Endodermal cell (in vitro differentiated cells): Measurements from ENCODE around the gene TFF1. TPM values are rescaled to one million over a fixed set of nuclear protein-coding genes. Genes with fewer than 3 reads are reported as not detected.

Source experiments
- DNase-seq: peaks from one replicate; pipeline ENCODE4 v3.0.0-alpha.2; 2017
- H3K27ac ChIP-seq: 2 replicates; pipeline ENCODE4 v1.5.1; 2013; ENCODE audit warnings: mild to moderate bottlenecking, low read depth, low read length, moderate library complexity
- H3K27me3 ChIP-seq: 2 replicates; pipeline ENCODE4 v1.6.1; 2013; ENCODE audit warnings: mild to moderate bottlenecking, low read length, moderate library complexity; ENCODE audit not compliant: insufficient read depth, control insufficient read depth, poor library complexity, severe bottlenecking
- H3K36me3 ChIP-seq: 2 replicates; pipeline ENCODE4 v1.7.0; 2013; ENCODE audit warnings: mild to moderate bottlenecking, low read length, moderate library complexity; ENCODE audit not compliant: control insufficient read depth, insufficient read depth
- H3K4me1 ChIP-seq: one replicate; pipeline ENCODE4 v1.7.0; 2013; ENCODE audit warnings: low read length; ENCODE audit not compliant: control insufficient read depth, insufficient read depth
- H3K4me3 ChIP-seq: 2 replicates; pipeline ENCODE4 v1.5.1; 2013; ENCODE audit warnings: mild to moderate bottlenecking, low read length, moderate library complexity
- H3K9ac ChIP-seq: 2 replicates; pipeline ENCODE4 v1.6.1; 2013; ENCODE audit warnings: mild to moderate bottlenecking, low read length, moderate library complexity; ENCODE audit not compliant: poor library complexity, severe bottlenecking; ENCODE audit errors: extremely low read depth
- H3K9me3 ChIP-seq: 2 replicates; pipeline ENCODE4 v1.6.1; 2013; ENCODE audit warnings: mild to moderate bottlenecking, low read length, moderate library complexity; ENCODE audit not compliant: control insufficient read depth
- H3K27ac Mint-ChIP-seq: 2 replicates; pipeline ENCODE4 v1.8.0; 2020; ENCODE audit warnings: mixed read lengths
- H3K27me3 Mint-ChIP-seq: 2 replicates; pipeline ENCODE4 v1.8.0; 2021; ENCODE audit warnings: mild to moderate bottlenecking, mixed read lengths; ENCODE audit not compliant: insufficient read depth
- H3K36me3 Mint-ChIP-seq: 2 replicates; pipeline ENCODE4 v1.8.0; 2020; ENCODE audit warnings: low read depth, mixed read lengths
- H3K4me1 Mint-ChIP-seq: 2 replicates; pipeline ENCODE4 v1.8.0; 2020; ENCODE audit warnings: mixed read lengths
- H3K4me3 Mint-ChIP-seq: 2 replicates; pipeline ENCODE4 v1.8.0; 2020; ENCODE audit warnings: mild to moderate bottlenecking, moderate library complexity, mixed read lengths
- H3K9me3 Mint-ChIP-seq: 2 replicates; pipeline ENCODE4 v1.8.0; 2020; ENCODE audit warnings: mild to moderate bottlenecking, mixed read lengths
- CTCF ChIP-seq: fragments of 200-600 bp; sonication (generic); conservative IDR thresholded peaks from 2 replicates; pipeline ENCODE4 v1.5.0; 2021; ENCODE audit warnings: antibody characterized with exemption, mild to moderate bottlenecking
- WGBS, 2 experiments: methylation state at CpG; one replicate each; pipeline versions ENCODE4 v1.1.5 to v1.1.7; 2013; ENCODE audit warnings: missing lambda C conversion rate in 2 of 2, mixed read lengths in 1 of 2; ENCODE audit not compliant: insufficient coverage in 1 of 2, insufficient read length in 1 of 2; 5-methylcytosine and 5-hydroxymethylcytosine counted together
- total RNA-seq, 2 donors: library from RNA; stranded (reverse); fragmentation: NEBNext Ultra II Directional in 1 of 2; extraction: Animal tissue kit (Norgen Biotek cat#: 25700) in 1 of 2; gene quantifications; 2 replicates in 1 of 2; 3 replicates in 1 of 2; pipeline ENCODE4 v1.2.1, GENCODE V29; 2021

The TFF1 gene
- total RNA-seq, 2 donors from 2014 or later = 1.6 to 3.7 TPM

- no peaks in the 10 kb centered on the region for H3K9me3 Mint-ChIP-seq
- Histone ChIP-seq H3K4me1 (no peaks in the 10 kb centered on the region), H3K36me3 (no peaks in the 10 kb centered on the region), H3K27ac (no peak overlapping the region), H3K9ac (no peak overlapping the region), H3K9me3 (no peaks in the 10 kb centered on the region), H3K27me3 (no peaks in the 10 kb centered on the region), H3K4me3 (no peak overlapping the region)
- DNase-seq = no peak
- H3K4me1 Mint-ChIP-seq = no peaks in the 10 kb centered on the region
- H3K27ac Mint-ChIP-seq = no peak overlapping the region
- H3K4me3 Mint-ChIP-seq = no peak overlapping the region
- no peak for TF ChIP-seq CTCF
- H3K36me3 Mint-ChIP-seq = no peaks in the 10 kb centered on the region
- WGBS, 2 experiments = 94 to 97% methylated on average over 7 to 8 of the region's 8 CpGs
- no peaks in the 10 kb centered on the region for H3K27me3 Mint-ChIP-seq
These were observed 47.7 kb upstream of the TFF1 start for GRCh38 chr21:42414066-42414465.

GRCh38 chr21:42413500-42413899, 47.2 kb upstream of the TFF1 start:
- no peaks in the 10 kb centered on the region for H3K4me1 ChIP-seq
- no peaks in the 10 kb centered on the region for H3K9me3 ChIP-seq
- Mint-ChIP-seq H3K9me3 (no peaks in the 10 kb centered on the region), H3K4me3 (no peak overlapping the region), H3K27ac (no peak overlapping the region), H3K4me1 (no peaks in the 10 kb centered on the region), H3K36me3 (no peaks in the 10 kb centered on the region), H3K27me3 (no peaks in the 10 kb centered on the region)
- no peak overlapping the region for H3K9ac ChIP-seq
- no peak for TF ChIP-seq CTCF
- no peak for DNase-seq
- 94 to 100% methylated on average over 2 to 4 of the region's 4 CpGs for WGBS, 2 experiments
- no peak overlapping the region for H3K4me3 ChIP-seq
- no peaks in the 10 kb centered on the region for H3K36me3 ChIP-seq
- no peak overlapping the region for H3K27ac ChIP-seq
- H3K27me3 ChIP-seq = no peaks in the 10 kb centered on the region

- no peak overlapping the region for H3K9ac ChIP-seq
- WGBS, 2 experiments = 87 to 98% methylated on average over 8 to 14 of the region's 14 CpGs
- Mint-ChIP-seq H3K36me3 (no peaks in the 10 kb centered on the region), H3K9me3 (no peaks in the 10 kb centered on the region), H3K27ac (no peak overlapping the region), H3K4me3 (no peak overlapping the region), H3K27me3 (no peaks in the 10 kb centered on the region), H3K4me1 (no peaks in the 10 kb centered on the region)
- no peak overlapping the region for H3K27ac ChIP-seq
- H3K9me3 ChIP-seq = no peaks in the 10 kb centered on the region
- H3K4me3 ChIP-seq = no peak overlapping the region
- H3K4me1 ChIP-seq = no peaks in the 10 kb centered on the region
- no peaks in the 10 kb centered on the region for H3K36me3 ChIP-seq
- DNase-seq = no peak
- H3K27me3 ChIP-seq = no peaks in the 10 kb centered on the region
- no peak for TF ChIP-seq CTCF
These were observed 46.8 kb upstream of the TFF1 start for GRCh38 chr21:42413093-42413492.
